BE2C (cell line): ENCODE measurements around the gene SPDYE17. TPM values are rescaled to one million over a fixed set of nuclear protein-coding genes. Genes with fewer than 3 reads are reported as not detected.
"Not testable (repeated sequence)": the region's sequence is repeated elsewhere in the genome, so short reads cannot be mapped to it uniquely, and the experiment has no call there.

Source experiments
- DNase-seq: peaks from one replicate; pipeline ENCODE4 v3.0.0-alpha.2; 2020
- H3K27me3 ChIP-seq: fragments of 250-450 bp; sonication (Bioruptor Pico); 2 replicates; pipeline ENCODE4 v1.5.1; 2020; ENCODE audit warnings: mild to moderate bottlenecking
- H3K36me3 ChIP-seq: fragments of 250-450 bp; sonication (Bioruptor Pico); 2 replicates; pipeline ENCODE4 v1.5.1; 2020; ENCODE audit warnings: mild to moderate bottlenecking
- H3K4me1 ChIP-seq: fragments of 250-450 bp; sonication (Bioruptor Pico); 2 replicates; pipeline ENCODE4 v1.5.1; 2020
- H3K4me3 ChIP-seq: 2 replicates; pipeline ENCODE4 v1.5.1; 2011; ENCODE audit warnings: low read depth, low read length
- H3K9me3 ChIP-seq: fragments of 250-450 bp; sonication (Bioruptor Pico); 2 replicates; pipeline ENCODE4 v1.5.1; 2020
- polyA plus RNA-seq: library from polyadenylated mRNA; unstranded; fragments of >200 nt; gene quantifications from one replicate; pipeline ENCODE4 v1.2.1, GENCODE V29; 2012; ENCODE audit warnings: low read depth, missing spikeins; ENCODE audit not compliant: insufficient read length, insufficient read depth

SPDYE17 gene
- polyA plus RNA-seq, result not detected

GRCh38 chr7:77032261-77032660 lies at the start of gene SPDYE17:
Gene SPDYE17, minus strand, starts transcription at chr7:77032361. Its CDS starts 1,791 bp downstream, at chr7:77030570.
- H3K9me3 ChIP-seq, H3K4me3 ChIP-seq: not testable (repeated sequence)

GRCh38 chr7:77080236-77080635 lies 48.1 kb upstream of the SPDYE17 start:
- not testable (repeated sequence) for H3K4me1 ChIP-seq, H3K36me3 ChIP-seq, DNase-seq, H3K4me3 ChIP-seq, H3K9me3 ChIP-seq, H3K27me3 ChIP-seq

More at GRCh38 chr7:77032261-77032660, at the start of gene SPDYE17:
- not testable (repeated sequence) for H3K4me1 ChIP-seq, DNase-seq, H3K27me3 ChIP-seq, H3K36me3 ChIP-seq

GRCh38 chr7:77079624-77080023 lies 47.5 kb upstream of the SPDYE17 start:
- not testable (repeated sequence) for DNase-seq, H3K27me3 ChIP-seq, H3K36me3 ChIP-seq, H3K4me3 ChIP-seq, H3K9me3 ChIP-seq, H3K4me1 ChIP-seq

GRCh38 chr7:77079112-77079511 lies 47.0 kb upstream of the SPDYE17 start:
- H3K9me3 ChIP-seq, DNase-seq, H3K36me3 ChIP-seq, H3K4me1 ChIP-seq, H3K27me3 ChIP-seq, H3K4me3 ChIP-seq: not testable (repeated sequence)

- not testable (repeated sequence) for H3K4me3 ChIP-seq, H3K9me3 ChIP-seq, H3K36me3 ChIP-seq, H3K4me1 ChIP-seq, H3K27me3 ChIP-seq, DNase-seq
Measured at GRCh38 chr7:77077060-77077459, 44.9 kb upstream of the SPDYE17 start.

- H3K4me3 ChIP-seq, H3K36me3 ChIP-seq, H3K27me3 ChIP-seq, DNase-seq, H3K4me1 ChIP-seq, H3K9me3 ChIP-seq: not testable (repeated sequence)
Measured at GRCh38 chr7:77074786-77075396, 42.7 kb upstream of the SPDYE17 start.

- H3K4me1 ChIP-seq, DNase-seq, H3K27me3 ChIP-seq, H3K9me3 ChIP-seq, H3K36me3 ChIP-seq, H3K4me3 ChIP-seq: not testable (repeated sequence)
Measured at GRCh38 chr7:77071108-77071507, 38.9 kb upstream of the SPDYE17 start.

- not testable (repeated sequence) for H3K4me1 ChIP-seq, H3K9me3 ChIP-seq, H3K4me3 ChIP-seq, H3K27me3 ChIP-seq, DNase-seq, H3K36me3 ChIP-seq
Measured at GRCh38 chr7:77065869-77066268, 33.7 kb upstream of the SPDYE17 start.

GRCh38 chr7:77063732-77064131 lies 31.6 kb upstream of the SPDYE17 start:
- H3K4me1 ChIP-seq, DNase-seq: not testable (repeated sequence)

GRCh38 chr7:77062557-77062956 lies 30.4 kb upstream of the SPDYE17 start, which contains the start of gene SPDYE18:
Gene SPDYE18, minus strand, starts transcription at chr7:77062558. Its CDS starts 2,046 bp downstream, at chr7:77060512.
- not testable (repeated sequence) for H3K27me3 ChIP-seq, DNase-seq, H3K4me1 ChIP-seq, H3K4me3 ChIP-seq, H3K9me3 ChIP-seq, H3K36me3 ChIP-seq

More at GRCh38 chr7:77063732-77064131, 31.6 kb upstream of the SPDYE17 start:
- H3K4me3 ChIP-seq, H3K36me3 ChIP-seq, H3K27me3 ChIP-seq, H3K9me3 ChIP-seq: not testable (repeated sequence)

GRCh38 chr7:77026349-77026748 lies 5.8 kb downstream of the SPDYE17 start:
- not testable (repeated sequence) for H3K27me3 ChIP-seq, H3K4me3 ChIP-seq, H3K9me3 ChIP-seq, H3K36me3 ChIP-seq, H3K4me1 ChIP-seq, DNase-seq

GRCh38 chr7:77010074-77010680 lies 22.0 kb downstream of the SPDYE17 start:
- not testable (repeated sequence) for H3K36me3 ChIP-seq, H3K9me3 ChIP-seq, H3K4me3 ChIP-seq, DNase-seq, H3K27me3 ChIP-seq, H3K4me1 ChIP-seq

GRCh38 chr7:77008000-77008399 lies 24.2 kb downstream of the SPDYE17 start:
- not testable (repeated sequence) for DNase-seq

GRCh38 chr7:77006127-77007110 lies 25.7 kb downstream of the SPDYE17 start:
- not testable (repeated sequence) for H3K4me3 ChIP-seq, H3K27me3 ChIP-seq, H3K36me3 ChIP-seq, DNase-seq, H3K4me1 ChIP-seq, H3K9me3 ChIP-seq

More at GRCh38 chr7:77008000-77008399, 24.2 kb downstream of the SPDYE17 start:
- not testable (repeated sequence) for H3K36me3 ChIP-seq, H3K4me1 ChIP-seq, H3K4me3 ChIP-seq, H3K9me3 ChIP-seq, H3K27me3 ChIP-seq

GRCh38 chr7:77005461-77006057 lies 26.6 kb downstream of the SPDYE17 start:
- not testable (repeated sequence) for DNase-seq, H3K4me1 ChIP-seq, H3K4me3 ChIP-seq, H3K9me3 ChIP-seq, H3K27me3 ChIP-seq, H3K36me3 ChIP-seq
